M059J (cell line): ENCODE data around the gene TKFC. TPM values are rescaled to one million over a fixed set of nuclear protein-coding genes. Genes with fewer than 3 reads are reported as not detected.

Experiments used
- DNase-seq: peaks from one replicate; pipeline ENCODE4 v3.0.0-alpha.2; 2012; ENCODE audit warnings: low read depth
- total RNA-seq: library from RNA; depleted of rRNA; stranded (reverse); fragments of >200 nt; shearing (Covaris generic); gene quantifications from 2 replicates; pipeline ENCODE4 v1.2.3, GENCODE V29; 2014

Gene TKFC
- total RNA-seq, 1 experiment from 2014 or later = 10.9 TPM

- no peak for DNase-seq
These were observed 13.2 kb downstream of the TKFC start for GRCh38 chr11:61345954-61346843.

DNA sequence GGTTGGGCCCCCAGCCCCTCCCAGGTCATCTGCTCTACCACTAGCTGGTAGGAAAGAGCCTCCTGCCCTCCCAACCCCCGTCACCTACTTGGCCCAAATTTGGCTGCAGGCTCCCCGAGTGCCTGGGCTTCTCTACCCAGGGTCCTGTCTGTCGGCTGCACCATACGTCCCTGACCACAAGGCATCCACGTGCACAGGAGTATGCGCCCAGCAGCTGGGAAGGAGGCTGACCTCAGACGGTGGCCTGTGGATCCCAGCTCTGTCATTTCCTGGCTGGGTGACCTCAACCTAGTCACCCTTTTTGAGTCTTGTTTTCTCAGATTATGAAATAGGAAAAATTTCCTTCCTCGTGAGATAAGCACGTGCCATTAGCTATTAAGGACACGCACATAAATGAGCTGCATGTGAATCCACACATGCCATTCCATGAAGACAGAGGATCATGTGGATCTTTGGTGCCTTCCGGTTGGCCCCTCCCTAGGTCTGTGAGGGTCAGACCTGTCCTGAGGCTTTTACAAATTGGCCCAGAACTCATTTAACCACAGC, 15.0 kb downstream of the TKFC start:
- DNase-seq = no peak

- no peak for DNase-seq
These were observed 16.2 kb downstream of the TKFC start for GRCh38 chr11:61349189-61349751.

GRCh38 chr11:61349916-61350315, 16.9 kb downstream of the TKFC start:
- DNase-seq = no peak

DNA sequence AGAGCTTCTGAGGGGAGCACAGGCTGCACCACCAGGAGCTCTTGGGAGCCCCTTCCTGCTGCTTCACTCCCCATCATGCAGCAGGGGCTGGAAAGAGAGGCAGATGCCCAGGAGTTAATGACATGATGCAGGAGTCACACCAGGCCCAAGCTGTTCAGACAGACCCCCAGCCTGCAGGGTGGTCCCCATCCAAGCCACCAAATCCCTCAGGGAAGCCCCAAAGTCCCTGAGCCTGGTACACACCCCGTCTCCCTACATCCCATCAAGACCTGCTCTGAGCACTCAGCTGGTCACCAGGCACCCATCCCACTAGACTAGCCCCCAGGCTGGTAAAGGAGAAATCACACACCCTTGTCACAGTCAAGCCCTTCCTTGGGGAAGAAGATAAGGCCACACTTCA, 17.3 kb downstream of the TKFC start:
- DNase-seq = no peak

DNA sequence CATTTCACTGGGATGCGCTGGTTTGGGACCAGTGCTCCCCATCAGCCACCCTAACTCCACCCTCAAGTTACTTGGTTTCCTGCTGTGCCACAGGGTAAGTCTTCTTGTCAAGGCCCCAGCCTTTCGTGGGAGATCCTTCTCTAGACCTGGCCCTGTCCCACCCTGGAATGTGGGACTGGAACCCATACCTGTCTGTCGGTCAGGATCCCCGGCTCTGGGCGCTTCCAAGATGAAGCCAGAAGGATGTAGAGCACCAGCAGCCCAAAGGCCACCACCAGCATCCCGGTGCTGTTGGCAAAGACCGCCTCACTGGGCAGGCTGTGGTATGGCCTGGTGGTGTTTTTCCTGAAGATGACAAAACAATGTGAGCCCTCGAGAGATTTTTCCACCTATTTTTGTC, 17.8 kb downstream of the TKFC start:
- DNase-seq = no peak

- no peak for DNase-seq
These were observed 19.0 kb downstream of the TKFC start for GRCh38 chr11:61352038-61352437.

DNA sequence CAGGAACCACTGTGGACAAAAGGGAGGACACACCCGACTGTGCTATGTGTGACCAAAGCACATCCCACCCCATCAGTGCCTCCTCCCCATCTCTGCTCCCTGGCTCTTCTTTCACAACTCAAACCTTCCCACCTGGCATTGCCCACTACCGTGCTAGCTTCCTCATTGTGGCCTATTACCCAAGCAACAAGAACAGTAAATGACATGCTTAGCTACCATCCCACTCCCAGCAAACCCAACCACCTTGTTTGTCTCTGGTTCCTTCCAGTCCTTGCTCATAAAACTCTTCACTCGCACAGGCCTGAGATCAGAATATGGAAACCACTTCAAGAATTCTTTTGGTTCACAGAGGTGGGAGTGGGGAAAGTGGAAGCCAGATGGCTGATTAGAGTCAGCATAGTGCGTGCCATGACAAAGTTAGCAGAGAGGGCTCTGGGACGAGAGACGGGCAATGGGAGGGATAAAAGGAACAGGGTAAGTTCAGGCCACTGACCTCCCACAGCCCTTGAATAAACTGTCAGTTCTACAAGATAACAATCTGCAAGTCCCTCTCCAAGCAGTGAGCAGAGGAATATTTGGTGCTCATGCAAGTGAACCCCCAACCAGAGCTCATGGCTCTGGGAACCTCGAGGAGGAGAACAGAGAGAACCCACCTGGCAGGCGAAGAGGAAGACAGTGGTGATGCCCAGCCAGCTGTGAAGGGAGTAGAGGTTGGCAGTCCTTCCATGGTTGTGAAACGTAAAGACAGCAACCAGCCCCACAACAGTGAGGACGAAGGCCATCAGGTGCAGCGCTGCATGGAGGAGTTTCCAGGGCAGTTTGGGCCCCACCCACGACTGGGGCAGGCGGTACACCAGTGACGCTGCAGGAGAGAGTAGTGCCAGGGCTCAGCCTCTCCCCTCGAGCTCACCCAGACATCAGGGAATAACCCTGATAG, 20.4 kb downstream of the TKFC start:
- no peak for DNase-seq

DNA sequence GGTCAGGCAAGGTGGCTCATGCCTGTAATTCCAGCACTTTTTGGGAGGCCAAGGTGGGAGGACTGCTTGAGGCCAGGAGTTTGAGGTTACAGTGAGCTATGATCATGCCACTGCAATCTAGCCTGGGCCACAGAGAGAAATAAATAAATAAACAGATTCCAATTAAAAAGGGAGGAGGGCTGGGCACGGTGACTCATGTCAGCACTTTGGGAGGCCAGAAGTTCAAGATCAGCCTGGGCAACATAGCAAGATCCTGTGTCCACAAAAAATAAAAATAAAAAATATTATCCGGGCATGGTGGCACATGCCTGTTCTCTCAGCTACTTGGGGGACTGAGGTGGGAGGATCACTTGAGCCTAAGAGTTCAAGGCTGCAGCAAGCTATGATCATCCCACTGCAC, 21.2 kb downstream of the TKFC start:
- no peak for DNase-seq

- DNase-seq = no peak
These were observed 23.7 kb downstream of the TKFC start for GRCh38 chr11:61356706-61357105.

GRCh38 chr11:61357233-61357893, 24.3 kb downstream of the TKFC start:
- no peak for DNase-seq

DNA sequence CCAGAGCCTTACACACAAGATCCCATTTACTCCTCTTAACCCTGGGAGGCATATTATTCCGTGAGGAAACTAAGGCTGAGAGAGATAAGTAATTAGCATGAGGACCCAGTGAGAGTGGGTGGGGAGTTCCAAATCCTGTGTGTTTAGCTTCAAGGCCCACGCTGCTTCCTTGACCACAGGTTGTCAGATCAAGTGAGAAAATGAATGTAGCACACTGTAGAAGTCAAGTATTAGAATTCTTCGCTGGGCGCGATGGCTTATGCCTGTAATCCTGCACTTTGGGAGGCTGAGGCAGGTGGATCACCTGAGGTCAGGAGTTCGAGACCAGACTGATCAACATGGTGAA, 24.8 kb downstream of the TKFC start:
- DNase-seq = no peak

GRCh38 chr11:61358566-61358965, 25.5 kb downstream of the TKFC start:
- no peak for DNase-seq

DNA sequence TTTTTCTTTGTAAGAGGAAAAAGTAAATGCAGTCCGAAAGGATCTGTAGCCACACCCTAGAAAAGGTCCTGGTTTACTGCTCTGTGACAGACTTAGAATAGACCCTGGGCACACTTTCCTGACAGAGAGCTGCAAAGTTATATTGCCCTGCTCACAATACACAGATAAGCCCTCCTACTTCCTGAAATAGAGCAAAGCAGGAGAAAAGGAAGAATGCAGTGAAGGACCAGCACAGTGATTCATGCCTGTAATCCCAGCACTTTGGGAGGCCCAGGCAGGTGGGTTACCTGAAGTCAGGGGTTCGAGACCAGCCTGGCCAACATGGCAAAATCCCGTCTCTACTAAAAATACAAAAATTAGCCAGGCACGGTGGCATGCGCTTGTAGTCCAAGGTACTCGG, 26.5 kb downstream of the TKFC start:
- DNase-seq = no peak

DNA sequence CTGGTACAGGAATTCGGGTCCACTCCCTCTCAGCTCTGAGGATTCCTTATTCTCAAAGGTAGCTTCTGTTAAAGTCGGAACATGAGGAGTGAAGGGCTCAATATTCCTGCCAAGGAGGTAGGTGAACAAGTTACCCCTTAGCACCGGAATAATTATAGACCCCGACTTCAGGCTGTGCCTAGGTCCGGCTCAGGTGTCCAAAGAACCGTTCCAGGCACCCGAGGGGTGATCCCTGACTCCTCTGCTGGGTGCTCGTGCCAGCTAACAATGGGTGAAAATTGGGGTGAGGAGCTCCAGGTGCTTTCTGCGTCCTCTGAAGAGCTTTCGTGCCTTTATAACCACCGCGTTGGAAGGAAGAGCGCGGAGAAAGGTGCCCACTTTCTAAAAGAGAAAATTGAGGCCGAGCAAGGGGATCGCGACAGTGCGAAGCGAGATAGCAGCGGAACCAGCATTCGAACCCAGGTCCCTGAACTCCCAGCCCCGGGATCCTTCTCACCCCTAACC, 28.3 kb downstream of the TKFC start:
- DNase-seq = no peak

DNA sequence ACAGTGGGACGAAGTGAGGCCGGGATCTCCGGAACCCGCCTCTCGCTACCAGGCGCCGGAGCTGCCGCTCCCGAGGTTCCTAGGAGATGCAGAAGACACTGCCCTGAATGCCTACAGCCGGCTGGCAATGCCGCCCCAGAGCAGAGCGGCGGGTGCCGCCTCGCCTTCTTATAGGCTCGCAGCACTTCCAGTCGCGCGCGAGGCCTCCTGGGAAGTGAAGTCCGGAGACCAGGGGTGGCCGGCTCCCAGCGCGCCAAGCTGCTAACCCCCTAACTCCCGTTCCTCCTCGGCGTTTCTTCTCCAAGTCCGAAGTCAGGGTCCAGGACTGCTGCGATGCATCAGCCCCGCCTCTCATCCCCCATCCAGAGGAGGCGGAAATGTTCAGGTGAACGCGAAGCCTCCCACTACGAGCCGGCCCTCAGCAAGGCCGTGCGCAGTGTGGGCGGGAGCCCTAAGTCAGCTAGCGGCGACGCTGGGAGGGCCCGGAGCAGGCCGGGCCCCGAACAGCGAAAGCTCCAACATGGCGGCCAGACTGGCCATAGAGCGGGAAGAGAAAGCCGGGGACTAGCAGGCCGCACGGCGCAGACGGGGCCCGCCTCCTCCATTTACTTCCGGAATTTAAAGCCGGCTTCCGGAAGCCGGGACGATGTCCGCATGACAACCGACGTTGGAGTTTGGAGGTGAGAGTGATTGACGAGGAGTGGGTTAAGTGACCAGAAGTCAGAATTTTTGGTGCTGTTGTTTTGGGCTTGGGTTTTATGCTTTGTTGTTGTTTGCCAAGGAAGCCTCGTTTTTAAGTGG, 28.9 kb downstream of the TKFC start, which contains the start of the genes CYB561A3 and TMEM138:
TSS of gene CYB561A3 (minus strand) at position 142 of the 801 bp plus-strand sequence. CDS start 5,169 bp downstream, outside the sequence.
TSS of gene TMEM138 (plus strand) at position 634 of the 801 bp plus-strand sequence. CDS start 2,017 bp downstream, outside the sequence.
- DNase-seq = peak; percentile 94

DNA sequence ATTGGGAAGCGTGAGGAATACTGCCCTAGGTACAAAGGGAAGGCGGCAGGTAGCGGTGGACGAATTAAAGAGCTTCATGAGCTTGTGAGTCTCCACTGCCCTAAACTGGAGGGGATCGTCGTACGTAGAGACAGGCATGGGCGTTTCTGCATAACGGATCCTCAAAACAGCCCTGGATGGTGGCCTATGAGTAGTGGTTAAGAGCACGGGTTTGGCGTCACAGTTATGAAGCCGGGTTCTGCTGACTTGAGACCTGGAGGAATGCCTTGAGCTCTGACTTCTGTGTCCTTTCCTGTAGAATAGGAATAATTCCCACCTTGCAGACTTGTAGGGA, 29.5 kb downstream of the TKFC start:
- DNase-seq = peak; percentile 43

GRCh38 chr11:61364012-61364675, 31.1 kb downstream of the TKFC start:
- DNase-seq = no peak

DNA sequence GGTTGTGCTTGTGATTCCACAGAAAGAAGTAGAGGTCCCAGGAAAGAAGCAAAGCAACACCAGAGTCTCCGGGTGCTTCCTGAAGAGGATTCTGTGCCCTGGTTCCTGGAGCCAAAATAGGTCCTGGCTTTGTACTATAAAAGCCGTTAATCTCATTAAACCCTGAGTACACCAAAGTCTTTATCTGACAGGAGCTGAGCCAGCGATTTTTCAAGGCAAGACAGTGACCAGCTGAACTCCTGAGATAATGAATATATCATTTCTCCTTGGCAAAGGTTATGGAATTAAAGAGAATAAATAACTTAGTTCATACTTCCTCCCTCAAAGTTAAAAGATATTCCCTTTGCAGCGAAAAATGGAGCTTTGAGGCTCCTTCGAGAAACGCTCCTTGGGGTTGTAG, 34.4 kb downstream of the TKFC start:
- no peak for DNase-seq

DNA sequence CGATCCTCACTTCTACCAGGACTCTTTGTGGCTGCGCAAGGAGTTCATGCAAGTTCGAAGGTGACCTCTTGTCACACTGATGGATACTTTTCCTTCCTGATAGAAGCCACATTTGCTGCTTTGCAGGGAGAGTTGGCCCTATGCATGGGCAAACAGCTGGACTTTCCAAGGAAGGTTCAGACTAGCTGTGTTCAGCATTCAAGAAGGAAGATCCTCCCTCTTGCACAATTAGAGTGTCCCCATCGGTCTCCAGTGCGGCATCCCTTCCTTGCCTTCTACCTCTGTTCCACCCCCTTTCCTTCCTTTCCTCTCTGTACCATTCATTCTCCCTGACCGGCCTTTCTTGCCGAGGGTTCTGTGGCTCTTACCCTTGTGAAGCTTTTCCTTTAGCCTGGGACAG, 35.6 kb downstream of the TKFC start:
- no peak for DNase-seq
